LNCAP (cell line): ENCODE measurements around the gene ZNF138.

Source experiments
- TF ChIP-seq, protein P1 (sequence below): fragments of 450-650 bp; IDR thresholded peaks from 2 replicates; pipeline ENCODE4 v1.5.1; 2017; ENCODE audit warnings: mild to moderate bottlenecking

ZNF138 gene

DNA sequence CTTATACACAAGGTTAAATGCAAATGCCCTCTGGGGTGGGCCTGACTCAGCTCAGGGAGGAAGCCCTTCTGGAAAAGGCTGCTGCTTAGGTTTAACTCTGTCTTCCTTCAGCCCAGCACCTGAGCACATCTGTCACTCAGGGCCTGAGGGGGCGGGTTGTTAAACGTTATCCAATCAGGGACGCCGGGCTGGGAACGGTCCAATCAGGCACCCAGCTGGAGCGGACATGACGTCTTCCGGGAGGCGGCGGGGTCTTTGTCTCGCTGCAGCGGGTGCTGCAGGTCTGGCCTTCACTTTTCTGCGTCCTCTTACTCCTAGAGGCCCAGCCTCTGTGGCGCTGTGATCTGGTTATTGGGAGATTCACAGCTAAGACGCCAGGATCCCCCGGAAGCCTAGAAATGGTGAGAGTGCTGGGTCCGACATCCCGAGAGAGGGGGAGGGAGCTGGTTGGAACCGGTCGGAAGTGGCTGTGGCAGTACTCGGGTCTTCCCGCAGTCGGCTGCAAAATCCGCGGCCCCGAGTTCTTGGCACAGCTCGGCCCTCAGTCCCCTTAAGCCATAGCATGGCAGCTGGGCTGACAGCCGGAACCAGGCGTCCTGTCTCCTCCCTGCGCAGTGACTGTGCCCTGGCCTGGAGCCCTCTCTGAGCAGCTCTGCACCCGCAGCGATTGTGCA is at the start of gene ZNF138:
Gene ZNF138 (plus strand): TSS at position 258 of the 674 bp plus-strand sequence. CDS start 141 bp downstream, at position 399.
- TF ChIP-seq, protein P1, sequence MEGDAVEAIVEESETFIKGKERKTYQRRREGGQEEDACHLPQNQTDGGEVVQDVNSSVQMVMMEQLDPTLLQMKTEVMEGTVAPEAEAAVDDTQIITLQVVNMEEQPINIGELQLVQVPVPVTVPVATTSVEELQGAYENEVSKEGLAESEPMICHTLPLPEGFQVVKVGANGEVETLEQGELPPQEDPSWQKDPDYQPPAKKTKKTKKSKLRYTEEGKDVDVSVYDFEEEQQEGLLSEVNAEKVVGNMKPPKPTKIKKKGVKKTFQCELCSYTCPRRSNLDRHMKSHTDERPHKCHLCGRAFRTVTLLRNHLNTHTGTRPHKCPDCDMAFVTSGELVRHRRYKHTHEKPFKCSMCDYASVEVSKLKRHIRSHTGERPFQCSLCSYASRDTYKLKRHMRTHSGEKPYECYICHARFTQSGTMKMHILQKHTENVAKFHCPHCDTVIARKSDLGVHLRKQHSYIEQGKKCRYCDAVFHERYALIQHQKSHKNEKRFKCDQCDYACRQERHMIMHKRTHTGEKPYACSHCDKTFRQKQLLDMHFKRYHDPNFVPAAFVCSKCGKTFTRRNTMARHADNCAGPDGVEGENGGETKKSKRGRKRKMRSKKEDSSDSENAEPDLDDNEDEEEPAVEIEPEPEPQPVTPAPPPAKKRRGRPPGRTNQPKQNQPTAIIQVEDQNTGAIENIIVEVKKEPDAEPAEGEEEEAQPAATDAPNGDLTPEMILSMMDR: no peak

DNA sequence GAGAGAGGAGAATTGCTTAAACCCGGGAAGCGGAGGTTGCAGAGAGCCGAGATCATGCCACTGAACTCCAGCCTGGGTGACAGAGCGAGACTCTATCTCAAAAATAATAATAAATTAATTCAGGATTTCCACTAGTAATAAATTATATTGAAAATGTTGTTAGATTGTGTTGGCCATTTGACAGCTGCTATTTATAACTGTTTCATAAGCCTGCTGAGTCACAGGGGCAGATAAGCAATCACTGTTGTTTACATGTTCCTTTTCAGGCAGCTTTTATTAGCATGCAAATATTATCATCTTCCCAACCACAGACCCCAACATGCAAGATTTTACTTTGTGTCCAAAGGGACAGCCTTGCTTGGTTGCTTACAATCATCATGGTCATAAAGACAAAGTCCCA is 49.5 kb upstream of the ZNF138 start:
- TF ChIP-seq, protein P1: no peak

DNA sequence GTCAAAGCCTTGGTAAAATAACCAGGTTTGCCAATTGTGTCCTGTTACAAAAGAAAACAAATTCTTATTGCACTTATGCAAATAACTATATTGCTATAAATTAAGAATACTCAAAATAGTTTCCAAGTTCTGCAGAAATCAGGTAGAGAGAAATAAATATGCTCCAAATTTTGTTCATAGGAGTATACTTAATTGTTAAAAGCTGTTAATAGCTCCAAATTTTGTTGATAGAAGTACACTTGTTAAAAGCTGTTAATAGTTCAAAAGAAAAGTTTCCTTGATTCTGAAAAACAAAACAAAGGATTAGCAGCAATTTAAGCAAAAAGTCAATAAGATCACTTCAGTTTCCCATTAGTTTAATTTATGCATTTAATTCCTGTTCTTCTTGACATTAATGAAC is 46.4 kb upstream of the ZNF138 start:
- TF ChIP-seq, protein P1: no peak

DNA sequence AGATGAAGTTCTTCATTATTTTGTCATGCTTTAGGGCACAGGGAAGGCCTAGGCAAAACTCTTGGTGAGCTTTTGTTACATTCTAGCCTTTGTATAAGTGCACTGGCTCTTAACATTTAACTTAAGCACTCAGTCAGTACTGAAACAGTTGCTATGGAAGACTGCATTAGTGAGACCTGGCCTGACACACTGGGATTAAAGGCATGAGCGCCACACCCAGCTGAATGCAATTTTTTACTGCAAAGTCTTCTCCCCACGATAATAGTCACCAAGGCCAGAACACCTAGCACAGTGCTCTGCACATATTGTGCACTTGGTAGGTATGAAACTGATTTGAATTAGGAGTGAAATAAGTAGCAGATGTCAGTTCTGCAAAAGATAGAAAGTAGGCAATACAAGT is 41.2 kb upstream of the ZNF138 start:
- TF ChIP-seq, protein P1: no peak

DNA sequence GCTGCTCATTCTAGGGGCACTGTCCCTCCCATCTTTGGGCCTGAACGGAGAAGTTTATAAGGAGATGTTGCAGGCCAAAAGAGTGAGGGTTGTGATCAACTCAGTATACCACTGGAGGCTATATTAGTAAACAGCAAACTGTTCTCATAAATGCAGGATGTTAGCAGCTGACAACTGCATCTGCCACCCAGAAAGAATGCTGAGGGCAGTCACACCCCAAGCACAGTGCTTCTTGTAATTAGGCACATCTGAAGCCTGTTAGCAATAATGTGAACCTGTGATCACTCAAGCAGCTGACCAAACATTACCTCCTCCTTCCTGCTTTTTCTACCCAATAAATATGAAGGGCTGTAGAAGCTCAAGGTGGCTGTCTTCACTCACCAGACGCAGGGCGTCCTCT is 38.4 kb upstream of the ZNF138 start:
- TF ChIP-seq, protein P1: no peak

DNA sequence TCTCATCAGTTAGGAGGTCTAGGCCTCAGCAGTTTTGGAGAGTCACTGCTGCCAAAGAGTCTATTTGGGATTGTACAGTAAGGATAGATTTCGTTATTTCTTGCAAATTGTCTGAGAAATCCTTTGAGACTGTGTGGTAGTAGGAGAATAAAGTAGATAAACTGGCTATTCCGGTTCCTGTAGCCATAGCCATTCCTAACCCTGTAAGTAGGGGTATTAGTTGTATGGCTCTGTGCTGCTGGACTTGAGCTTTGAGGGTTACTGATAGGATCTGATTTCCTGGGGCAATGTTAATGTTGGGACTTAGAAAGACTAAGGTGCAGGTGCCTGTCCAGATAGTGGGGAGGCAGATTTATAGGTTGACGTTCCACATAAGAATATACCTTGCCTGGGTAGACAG is 36.1 kb upstream of the ZNF138 start:
- TF ChIP-seq, protein P1: no peak

DNA sequence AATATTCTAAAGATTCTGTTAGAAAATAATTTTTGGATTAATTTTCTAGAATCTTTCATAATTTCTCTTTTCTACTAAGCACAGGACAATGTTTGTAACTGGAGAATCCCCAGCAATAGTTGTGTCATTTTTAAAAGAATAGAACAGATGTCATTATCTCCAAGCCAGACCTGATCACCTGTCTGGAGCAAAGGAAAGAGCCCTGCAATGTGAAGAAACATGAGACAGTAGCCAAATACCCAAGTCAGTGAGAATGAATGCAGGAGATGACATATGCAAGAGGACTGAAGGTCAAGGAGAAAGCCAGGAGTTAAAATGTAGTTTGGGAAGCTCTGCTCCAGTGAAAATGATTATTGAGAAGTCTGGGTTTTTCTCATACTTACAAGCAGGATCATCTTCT is 25.4 kb upstream of the ZNF138 start:
- TF ChIP-seq, protein P1: no peak
